ENCODE results near the gene CHAC1.
"Not testable (repeated sequence)": the region's sequence is repeated elsewhere in the genome, so short reads cannot be mapped to it uniquely, and the experiment has no call there.

The CHAC1 gene

DNA sequence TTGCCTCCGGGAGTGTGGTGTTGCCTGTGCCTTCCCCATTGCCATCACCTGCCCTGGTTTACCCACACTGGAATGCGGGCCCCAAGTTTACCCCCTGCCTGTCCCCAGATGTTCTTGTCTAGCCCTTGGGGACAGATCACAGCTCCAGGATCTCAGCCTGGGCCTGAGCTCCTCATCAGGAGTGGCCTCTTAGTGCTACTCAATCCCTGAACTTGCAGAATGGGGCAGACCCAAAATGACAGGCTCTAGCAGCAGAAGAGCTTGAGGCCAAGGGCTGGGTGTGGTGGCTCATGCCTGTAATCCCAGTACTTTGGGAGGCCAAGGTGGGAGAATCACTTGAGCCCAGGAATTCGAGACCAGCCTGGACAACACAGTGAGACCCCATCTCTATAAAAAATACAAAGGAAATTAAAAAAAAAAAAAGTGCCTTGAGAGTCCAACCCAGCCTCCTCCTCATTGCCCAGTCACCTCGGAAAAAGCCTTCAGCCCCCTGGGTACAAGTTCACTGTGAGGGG is 3.8 kb downstream of the CHAC1 start:
- DNase-seq (ENCODE audit: low spot score) = no peak

DNA sequence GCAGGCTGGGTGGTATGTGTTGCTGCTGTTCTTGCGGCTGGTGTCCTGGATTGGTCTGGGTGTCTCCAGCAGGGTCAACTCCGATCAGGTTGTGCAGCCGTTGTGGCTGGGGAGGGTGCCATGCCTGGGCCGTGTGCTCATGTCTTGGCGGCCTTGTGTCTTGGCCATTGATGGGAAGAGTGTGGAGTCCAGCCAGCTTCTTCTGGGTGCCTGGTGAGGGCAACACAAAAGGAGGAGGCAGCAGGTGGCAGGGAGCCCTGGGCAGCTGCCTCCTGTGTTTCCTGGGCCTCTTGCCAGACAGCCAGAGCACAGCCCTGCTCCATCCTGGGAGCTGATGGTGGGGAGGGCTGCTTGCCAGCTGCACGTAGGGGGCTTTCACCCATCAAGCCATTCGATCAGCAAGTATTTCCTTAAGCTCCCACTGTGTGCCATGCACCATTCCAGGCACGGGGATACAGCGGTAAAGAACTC is 4.3 kb downstream of the CHAC1 start:
- DNase-seq (ENCODE audit: low spot score) = no peak

DNA sequence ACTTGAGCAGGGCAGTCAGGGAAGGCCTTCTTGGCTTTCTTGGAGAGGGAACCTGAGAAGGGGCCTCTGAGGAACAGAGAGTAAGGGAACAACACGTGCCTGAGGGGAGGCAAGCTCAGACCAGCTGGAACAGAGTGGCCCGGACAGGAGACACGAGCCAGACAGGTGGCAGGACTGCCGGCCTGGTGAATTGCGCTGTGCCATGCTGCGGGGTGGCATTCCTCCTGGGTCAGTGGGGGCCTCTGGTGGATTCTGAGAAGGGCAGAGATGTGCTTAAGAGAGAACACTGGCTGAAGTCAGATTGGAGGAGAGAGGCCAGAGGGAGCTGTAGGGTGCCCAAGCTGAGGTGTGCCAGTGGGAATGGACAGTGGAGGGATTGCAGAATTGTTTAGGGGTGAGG is 4.9 kb downstream of the CHAC1 start:
- DNase-seq (ENCODE audit: low spot score) = no peak

DNA sequence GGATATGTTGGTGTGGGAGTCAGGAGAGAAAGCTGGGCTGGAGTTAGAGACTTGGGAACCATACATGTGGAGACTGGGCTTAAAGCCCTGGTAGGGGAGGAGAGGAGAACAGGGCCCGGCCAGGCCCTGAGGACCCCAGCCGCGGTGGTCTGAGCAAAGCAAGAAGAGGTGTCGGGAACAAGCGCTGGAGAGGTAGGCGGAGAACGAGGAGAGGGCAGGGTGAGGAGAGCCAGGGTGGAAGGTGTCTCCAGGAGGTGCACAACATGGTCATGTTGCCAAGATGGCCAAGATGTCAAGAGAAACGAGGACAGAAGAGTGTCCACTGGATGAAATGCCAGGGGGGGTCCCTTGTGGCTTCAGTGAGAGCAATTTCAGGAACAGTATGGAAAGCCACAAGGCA is 5.5 kb downstream of the CHAC1 start:
- DNase-seq (ENCODE audit: low spot score) = no peak

DNA sequence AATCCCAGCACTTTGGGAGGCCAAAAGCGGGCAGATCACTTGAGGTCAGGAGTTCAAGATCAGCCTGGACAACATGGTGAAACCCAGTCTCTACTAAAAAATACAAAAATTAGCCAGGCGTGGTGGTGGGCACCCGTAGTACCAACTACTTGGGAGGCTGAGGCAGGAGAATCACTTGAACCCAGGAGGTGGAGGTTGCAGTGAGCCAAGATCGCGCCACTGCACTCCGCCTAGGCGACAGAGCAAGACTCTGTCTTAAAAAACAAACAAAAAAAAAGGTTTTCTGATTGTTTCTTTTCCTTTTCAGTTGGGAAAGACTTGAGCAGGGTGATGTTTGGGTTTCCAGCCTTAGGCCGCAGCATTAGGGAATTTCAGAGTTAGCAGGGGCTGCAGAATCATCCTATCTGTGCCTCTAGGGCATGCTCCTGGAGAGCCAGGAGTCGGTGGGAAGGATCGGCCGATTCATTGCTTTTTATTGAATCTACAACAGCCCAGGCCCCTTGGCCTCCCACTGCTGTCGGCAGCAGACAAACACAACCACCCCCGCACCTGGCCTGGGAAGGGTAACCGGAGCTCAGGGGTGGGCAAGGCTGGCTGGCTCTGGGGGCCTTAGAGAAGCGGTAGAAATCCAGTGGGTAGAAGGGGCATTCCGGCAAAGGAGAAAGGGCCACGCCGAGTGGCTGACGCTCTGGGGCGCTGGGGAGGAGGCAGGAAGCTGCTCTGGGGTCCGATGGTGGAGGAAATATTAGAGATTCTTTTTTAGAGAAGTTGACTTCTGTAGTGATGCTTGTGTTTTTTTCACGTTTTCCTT is 6.3 kb downstream of the CHAC1 start:
- DNase-seq (ENCODE audit: low spot score) = no peak

DNA sequence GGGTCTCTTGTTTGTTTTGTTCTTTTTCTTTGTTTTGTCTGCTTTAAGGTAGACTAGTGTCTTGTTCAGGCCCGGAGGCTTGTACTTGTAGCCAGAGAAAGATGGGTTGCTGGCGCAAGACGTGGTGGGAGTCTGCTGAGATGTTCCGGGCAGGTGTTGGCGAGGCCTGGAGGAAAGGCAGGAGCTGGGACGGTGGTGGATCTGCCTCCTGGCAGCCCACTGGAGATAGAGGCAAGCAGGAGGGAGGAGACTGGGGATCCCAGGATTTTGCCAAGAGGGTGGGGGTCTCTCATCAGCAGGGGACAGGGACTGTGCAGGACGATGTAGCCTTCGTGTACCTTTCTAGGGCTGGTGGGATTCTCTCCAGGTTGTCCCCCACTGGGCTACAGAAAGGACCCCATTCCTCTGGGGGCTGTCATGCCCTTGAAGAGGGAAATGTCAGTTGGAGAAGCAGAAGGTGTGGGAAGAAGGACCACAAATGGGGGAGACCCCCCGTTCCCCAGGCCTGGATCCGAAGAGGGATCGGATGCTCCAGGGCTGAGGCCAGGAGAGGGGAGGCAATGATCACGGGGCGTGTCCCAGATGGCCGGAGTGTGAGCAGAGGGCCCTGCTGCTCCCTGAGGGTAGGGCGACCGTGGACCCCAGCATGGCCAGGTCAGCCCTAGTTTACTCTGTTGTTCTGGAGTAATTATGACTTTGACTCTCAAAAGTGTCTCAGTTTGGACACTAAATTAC is 7.0 kb downstream of the CHAC1 start:
- DNase-seq (ENCODE audit: low spot score) = no peak

DNA sequence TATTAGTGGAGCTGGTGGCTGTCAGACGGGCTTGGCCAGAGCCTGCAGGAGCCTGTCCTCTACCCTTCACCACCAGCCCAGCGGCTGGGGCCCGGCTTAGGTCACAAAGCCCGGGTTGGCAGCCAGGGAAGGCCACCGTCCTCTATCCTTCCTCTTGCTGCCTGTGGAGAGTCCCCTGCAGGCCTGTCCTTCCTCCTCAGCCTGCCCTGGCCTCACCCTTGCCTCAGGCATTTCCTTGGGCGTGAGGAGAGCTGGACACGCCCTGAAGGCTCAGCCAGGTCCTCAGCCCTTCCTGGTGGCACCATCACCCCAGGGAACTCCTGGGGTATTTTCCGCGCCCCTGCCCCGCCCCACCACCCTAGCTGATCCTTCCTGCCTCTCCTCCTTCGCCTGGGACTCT is 7.7 kb downstream of the CHAC1 start:
- no peak for DNase-seq (ENCODE audit: low spot score)

DNA sequence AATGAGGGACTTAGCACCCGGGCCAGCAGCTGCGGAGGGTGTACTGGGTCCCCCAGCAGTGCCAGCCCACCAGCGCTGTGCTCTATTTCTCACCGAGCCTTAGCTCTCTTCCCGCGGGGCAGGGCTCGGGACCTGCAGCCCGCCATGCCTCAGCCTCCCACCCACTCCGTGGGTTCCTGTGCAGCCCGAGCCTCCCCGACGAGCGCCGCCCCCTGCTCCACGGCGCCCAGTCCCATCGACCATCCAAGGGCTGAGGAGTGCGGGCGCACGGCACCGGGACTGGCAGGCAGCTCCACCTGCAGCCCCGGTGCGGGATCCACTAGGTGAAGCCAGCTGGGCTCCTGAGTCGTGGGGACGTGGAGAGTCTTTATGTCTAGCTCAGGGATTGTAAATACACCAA is 8.5 kb downstream of the CHAC1 start:
- DNase-seq (ENCODE audit: low spot score) = not testable (repeated sequence)

DNA sequence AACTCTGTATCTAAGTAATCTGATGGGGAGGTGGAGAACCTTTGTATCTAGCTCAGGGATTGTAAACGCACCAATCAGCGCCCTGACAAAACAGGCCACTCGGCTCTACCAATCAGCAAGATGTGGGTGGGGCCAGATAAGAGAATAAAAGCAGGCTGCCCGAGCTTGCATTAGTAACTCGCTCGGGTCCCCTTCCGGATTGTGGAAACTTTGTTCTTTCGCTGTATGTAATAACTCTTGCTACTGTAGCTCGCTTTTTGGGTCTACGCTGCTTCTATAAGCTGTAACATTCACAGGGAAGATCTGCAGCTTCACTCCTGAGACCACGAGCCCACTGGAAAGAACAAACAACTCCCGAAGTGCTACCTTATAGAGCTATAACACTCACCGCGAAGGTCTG is 9.0 kb downstream of the CHAC1 start:
- not testable (repeated sequence) for DNase-seq (ENCODE audit: low spot score)

DNA sequence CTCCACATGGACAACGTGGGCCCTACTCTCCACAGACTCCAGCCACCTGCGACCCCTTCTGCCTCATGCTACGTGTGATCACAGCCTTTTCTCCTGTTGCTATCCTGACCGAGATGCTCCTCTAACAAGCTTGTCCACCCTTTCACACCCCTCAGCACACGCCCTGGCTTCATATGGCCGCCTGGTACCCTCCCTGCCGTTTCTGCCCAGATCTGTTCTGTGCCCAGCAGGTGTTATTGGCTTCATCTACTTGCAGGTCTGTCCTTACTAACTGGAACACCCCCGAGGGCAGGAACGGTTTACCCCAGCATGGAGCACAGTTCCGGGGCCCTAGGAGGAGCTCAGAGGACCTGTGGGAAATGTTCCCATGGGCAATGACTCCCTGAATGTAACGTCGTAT is 9.9 kb downstream of the CHAC1 start:
- no peak for DNase-seq (ENCODE audit: low spot score)

DNA sequence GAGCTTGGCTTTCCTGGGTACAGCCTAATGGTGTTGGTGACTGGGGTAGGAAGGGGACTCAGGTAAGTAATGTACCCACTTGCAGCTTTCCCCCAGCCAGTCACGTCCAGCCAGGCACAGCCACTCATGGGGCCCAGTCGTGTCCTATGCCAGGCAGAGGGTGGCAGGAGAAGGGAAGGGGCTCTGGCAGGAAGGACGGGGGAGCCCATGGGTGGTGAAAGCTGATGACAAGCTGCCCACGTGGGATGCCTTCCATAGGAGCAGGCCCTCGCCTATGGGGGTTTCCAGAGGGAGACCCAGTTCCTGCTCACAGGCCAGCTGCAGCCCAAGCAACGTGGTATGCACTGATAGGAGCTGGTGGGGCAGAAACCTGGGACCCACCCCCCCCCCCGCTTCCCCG is 10.7 kb downstream of the CHAC1 start:
- DNase-seq (ENCODE audit: low spot score) = no peak

DNA sequence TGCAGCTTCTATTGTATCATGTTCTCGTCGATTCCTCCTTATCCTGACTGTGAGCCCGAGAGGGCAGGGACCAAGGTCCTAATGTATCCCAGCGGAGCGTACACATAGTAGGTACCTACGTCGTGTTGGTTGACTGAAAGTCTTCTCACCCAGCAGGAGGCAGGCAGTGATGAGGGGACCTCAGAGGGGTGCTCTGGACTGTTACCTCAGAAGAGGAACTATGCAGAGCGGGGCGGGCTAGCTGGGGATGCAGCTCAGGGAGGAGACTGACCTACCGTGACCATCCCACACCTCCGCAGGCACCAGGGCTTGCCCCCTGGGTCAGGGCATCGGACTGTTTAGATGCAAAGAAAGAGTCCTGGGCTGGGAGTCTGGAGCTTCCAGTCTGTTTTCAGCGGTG is 11.4 kb downstream of the CHAC1 start:
- DNase-seq (ENCODE audit: low spot score) = no peak

DNA sequence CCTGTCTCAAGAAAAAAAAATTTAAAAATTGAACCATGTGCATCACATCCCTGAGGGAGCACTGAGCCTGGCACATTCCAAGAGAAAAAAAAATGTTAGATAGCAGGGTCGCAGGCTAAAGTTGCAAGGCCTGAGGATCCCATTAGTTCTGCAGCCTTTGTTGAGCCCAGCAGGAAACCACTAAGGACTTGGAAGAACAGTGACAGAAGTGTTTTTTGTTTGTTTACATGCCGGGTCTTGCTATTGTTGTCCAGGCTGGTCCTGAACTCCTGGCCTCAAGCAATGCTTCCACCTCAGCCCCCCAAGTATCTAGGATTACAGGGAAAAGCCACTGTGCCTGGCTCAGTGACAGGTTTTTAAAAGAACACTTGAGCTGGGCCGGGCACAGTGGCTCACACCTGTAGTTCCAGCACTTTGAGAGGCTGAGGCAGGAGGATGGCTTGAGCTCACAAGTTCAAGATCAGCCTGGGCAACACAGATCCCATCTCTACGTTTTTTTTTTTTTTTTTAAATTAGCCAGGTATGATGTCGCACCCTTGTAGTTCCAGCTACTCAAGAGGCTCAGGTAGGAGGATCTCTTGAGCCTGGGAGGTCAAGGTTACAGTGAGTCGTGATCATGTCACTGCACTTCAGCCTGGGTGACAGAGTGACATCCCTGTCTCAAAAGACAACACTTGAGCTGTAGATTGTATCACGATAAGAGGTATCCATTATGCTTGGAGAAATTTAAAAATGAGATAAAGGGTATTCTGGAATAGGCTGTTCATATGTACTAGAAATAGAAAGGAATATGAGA is 15.2 kb downstream of the CHAC1 start:
- no peak for DNase-seq (ENCODE audit: low spot score)

DNA sequence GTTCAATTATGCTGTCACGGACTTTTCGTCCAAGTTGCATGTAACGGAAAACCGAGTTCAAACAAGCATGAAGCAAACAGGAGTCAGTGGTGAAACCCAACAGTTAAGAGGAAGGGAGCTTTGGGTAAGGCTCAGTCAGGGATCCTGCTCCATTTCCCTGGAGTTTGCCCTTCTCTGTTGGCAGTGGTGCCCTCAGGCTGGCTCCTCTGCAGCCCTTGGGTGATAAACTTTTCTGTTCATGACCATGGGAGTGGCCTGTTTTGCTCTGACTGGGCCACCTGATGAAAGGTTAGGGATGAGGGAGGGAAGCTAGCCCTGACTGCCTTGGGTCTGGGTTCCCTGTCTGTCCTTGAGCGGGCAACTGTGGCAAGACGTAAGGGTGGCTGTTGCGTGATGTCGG is 16.1 kb downstream of the CHAC1 start:
- DNase-seq (ENCODE audit: low spot score) = no peak

DNA sequence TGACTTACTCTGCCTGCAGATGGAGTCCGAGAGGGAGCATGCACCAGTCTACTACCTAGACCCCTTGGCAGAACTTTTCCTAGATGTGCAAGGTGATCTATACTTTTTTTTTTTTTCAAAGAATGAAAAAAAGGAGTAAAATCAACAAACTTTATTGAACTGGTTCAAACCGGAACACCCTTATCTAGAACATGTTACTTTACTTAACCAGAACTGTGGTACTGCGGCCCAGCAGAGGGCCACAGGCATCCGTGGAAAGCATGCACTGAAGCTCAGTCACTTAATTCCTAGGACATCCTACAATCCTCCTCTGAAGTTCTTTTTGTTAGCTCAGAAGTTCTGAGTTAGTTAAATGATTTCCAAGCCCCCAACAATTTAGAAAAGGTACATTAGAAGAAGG is 21.6 kb downstream of the CHAC1 start:
- no peak for DNase-seq (ENCODE audit: low spot score)

DNA sequence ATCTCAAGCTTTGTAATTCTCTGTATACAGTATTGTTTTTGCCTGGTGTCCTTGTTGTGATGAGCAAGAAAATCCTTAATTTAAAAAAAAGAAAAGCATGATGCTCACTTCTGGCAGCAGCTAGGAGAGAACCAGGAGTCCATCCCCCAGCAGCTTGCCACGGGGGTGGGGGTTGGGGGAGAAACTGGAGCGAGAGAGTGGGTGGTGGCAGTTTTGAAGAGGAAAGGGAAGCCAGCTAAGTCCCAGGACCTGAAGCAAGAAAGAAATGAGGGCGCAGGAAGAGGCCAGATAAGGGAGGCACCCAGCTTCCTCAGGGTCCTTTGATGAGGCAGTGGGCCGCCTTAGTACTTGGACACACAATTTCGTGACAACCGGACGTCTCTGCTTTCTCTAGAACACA is 23.5 kb downstream of the CHAC1 start:
- no peak for DNase-seq (ENCODE audit: low spot score)

DNA sequence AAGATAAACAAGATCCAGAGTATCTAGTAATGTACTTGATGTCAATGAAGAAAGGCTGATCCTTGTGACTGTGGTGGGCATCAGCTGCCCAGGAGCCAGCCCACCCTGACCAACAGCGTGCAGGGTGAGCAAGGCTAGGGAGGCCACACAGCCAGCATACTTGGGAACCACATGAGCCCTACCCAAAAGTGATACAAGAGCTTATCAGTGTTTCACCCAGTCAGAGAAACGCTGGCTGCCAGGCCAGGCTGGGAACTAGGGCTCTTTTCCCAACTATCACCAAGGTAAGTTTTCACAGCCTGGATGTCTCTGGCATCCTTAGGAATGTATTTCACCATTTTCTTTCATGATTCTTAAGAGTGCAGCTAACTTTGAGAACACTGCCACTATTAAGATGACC is 24.9 kb downstream of the CHAC1 start:
- no peak for DNase-seq (ENCODE audit: low spot score)

DNA sequence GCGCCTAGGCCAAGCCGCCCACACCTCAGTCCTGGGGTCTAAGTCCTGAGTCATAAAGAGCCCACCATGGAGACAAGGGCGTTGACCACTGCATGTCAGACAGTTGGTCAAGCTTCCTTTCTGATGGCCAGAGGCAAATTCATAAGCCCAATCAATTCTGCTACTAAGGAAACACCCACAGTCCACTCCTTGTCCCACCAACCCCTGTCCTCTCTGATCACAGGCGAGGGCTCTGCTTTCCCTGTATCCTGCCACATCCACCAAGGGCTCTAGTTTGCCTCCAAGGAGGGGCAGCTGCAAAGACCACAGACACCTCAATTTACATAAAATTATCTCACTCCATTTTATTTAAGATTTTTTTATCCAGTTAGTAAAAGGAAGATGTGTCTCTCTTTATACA is 25.3 kb downstream of the CHAC1 start:
- no peak for DNase-seq (ENCODE audit: low spot score)

DNA sequence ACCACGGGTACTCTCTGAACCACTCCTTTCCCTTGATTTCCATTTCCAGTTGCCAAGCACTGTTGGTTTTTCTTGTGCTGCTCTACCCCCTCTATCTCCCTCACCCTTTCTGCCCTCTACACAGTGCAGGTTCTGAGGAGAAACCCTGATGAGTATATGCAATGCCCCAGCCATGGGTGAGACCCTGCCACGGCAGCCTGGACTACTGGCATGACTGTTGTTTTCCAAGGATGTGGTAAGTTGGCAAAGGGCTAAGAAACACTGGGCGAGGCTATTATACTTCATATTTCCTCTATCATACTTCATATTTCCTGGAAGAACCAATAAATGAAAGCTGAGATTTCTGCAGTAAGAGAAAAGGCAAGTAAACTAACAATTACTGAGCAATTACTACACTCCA is 27.9 kb downstream of the CHAC1 start:
- no peak for DNase-seq (ENCODE audit: low spot score)

DNA sequence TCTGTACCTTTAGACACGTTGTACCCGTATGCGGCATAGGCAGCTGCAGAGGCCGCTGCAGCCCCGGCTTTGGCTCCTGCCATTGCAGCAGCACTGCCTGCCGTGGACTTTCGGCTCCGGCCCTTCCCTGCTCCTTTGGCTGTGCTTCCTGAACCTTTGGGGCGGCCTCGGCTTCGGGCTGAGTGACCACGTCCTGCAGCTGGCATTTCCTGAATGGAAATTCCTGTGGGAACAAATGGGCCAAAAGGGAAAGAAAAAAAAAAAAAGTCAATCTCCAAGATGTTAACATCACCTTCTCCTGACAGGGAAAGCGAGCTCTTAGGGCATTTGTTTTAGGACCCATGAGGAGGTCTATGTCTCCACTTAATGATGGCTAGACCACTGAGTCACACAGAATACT is 29.6 kb downstream of the CHAC1 start:
- DNase-seq (ENCODE audit: low spot score) = no peak

DNA sequence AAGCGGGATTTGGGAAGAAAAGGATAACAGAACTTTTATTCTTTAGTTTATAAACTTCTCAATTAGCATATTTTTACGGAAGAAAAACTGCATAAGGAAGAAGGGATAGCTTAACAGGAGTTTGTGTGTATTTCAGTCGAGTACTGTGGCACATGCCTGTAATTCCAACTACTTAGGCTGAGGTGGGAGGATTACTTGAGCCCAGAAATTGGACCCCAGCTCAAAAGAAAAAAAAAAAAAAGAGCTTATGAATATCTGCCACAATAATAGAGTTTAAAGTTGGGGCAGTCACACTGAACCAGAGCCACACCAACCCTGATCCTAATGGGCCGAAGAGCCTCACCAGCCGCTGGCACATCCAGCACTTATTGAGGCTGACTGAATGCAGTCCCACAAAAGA is 31.1 kb downstream of the CHAC1 start:
- DNase-seq (ENCODE audit: low spot score) = no peak

DNA sequence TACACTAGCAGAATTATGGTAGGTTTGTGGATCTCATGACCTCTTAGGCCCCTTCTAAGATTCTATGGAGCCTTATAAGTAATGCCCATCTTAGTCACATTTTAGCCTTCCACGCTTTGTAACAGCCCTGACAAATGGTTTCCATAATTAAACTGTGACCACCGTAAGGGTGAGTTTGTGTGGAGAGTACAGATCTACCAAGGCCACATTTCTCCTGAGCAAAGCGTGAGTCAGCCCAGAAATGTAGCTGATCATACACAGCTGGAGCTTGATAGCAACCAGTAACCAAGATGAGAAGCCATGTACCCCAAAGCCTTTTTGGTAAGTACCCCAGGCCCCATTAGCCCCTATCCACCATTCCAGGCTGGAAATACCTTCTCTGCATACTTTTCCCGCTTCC is 31.7 kb downstream of the CHAC1 start:
- DNase-seq (ENCODE audit: low spot score) = peak; percentile 50

All from RKO (cell line).